Type B pancreatic cell (in vitro differentiated cells): ENCODE measurements around the gene SMAD7. TPM values are rescaled to one million over a fixed set of nuclear protein-coding genes. Genes with fewer than 3 reads are reported as not detected.
A peak's percentile ranks its signal among the peaks of the same experiment; 100 is the strongest.

Experiments used
- DNase-seq: peaks from one replicate; pipeline ENCODE4 v3.0.0; 2021; ENCODE audit warnings: mixed read lengths; ENCODE audit not compliant: unreplicated experiment; ENCODE audit errors: extremely low spot score
- H3K27ac Mint-ChIP-seq: 2 replicates; pipeline ENCODE4 v1.8.0; 2021; ENCODE audit warnings: mild to moderate bottlenecking, mixed read lengths
- H3K27me3 Mint-ChIP-seq: 2 replicates; pipeline ENCODE4 v1.8.0; 2021; ENCODE audit warnings: mixed read lengths
- H3K36me3 Mint-ChIP-seq: 2 replicates; pipeline ENCODE4 v1.8.0; 2021; ENCODE audit warnings: mixed read lengths
- H3K4me1 Mint-ChIP-seq: one replicate; pipeline ENCODE4 v1.8.0; 2021; ENCODE audit warnings: mixed read lengths; ENCODE audit not compliant: unreplicated experiment
- H3K4me3 Mint-ChIP-seq: 2 replicates; pipeline ENCODE4 v1.8.0; 2021; ENCODE audit warnings: mild to moderate bottlenecking, mixed read lengths
- H3K9me3 Mint-ChIP-seq: 2 replicates; pipeline ENCODE4 v1.8.0; 2021; ENCODE audit warnings: mixed read lengths
- CTCF ChIP-seq: fragments of 200-600 bp; sonication (generic); conservative IDR thresholded peaks from 2 replicates; pipeline ENCODE4 v1.5.0; 2021; ENCODE audit warnings: antibody characterized with exemption, mild to moderate bottlenecking
- total RNA-seq: library from RNA; stranded (reverse); gene quantifications from 2 replicates; pipeline ENCODE4 v1.2.1, GENCODE V29; 2021; ENCODE audit warnings: low replicate concordance

Gene SMAD7
- total RNA-seq, 1 donor from 2014 or later: 17.8 TPM

- Mint-ChIP-seq H3K4me3 (no peak overlapping the region), H3K4me1 (peaks cover 82% of the 10 kb centered on the region), H3K27me3 (no peaks in the 10 kb centered on the region), H3K27ac (no peak overlapping the region), H3K9me3 (no peaks in the 10 kb centered on the region), H3K36me3 (peaks cover 21% of the 10 kb centered on the region)
- DNase-seq: no peak
- no peak for TF ChIP-seq CTCF
Measured at GRCh38 chr18:48934415-48934722, 16.4 kb downstream of the SMAD7 start.

- no peaks in the 10 kb centered on the region for H3K27me3 Mint-ChIP-seq
- H3K9me3 Mint-ChIP-seq: no peaks in the 10 kb centered on the region
- H3K4me1 Mint-ChIP-seq: peaks cover 85% of the 10 kb centered on the region
- no peak overlapping the region for H3K27ac Mint-ChIP-seq
- no peak for TF ChIP-seq CTCF
- no peak for DNase-seq
- no peak overlapping the region for H3K4me3 Mint-ChIP-seq
- H3K36me3 Mint-ChIP-seq: peaks cover 21% of the 10 kb centered on the region
Measured at GRCh38 chr18:48933578-48934414, 17.0 kb downstream of the SMAD7 start.

GRCh38 chr18:48932822-48933510, 17.8 kb downstream of the SMAD7 start:
- H3K4me1 Mint-ChIP-seq: peaks cover 85% of the 10 kb centered on the region
- no peak for TF ChIP-seq CTCF
- peak overlapping the region; percentile 70 for H3K27ac Mint-ChIP-seq
- H3K4me3 Mint-ChIP-seq: peak overlapping the region; percentile 76
- peaks cover 21% of the 10 kb centered on the region for H3K36me3 Mint-ChIP-seq
- no peak for DNase-seq
- H3K27me3 Mint-ChIP-seq: no peaks in the 10 kb centered on the region
- no peaks in the 10 kb centered on the region for H3K9me3 Mint-ChIP-seq

- H3K4me1 Mint-ChIP-seq: peaks cover 80% of the 10 kb centered on the region
- H3K27me3 Mint-ChIP-seq: no peaks in the 10 kb centered on the region
- H3K9me3 Mint-ChIP-seq: no peaks in the 10 kb centered on the region
- peak overlapping the region; percentile 76 for H3K4me3 Mint-ChIP-seq
- H3K36me3 Mint-ChIP-seq: peaks cover 21% of the 10 kb centered on the region
- no peak for DNase-seq
- TF ChIP-seq CTCF: no peak
- peak overlapping the region; percentile 70 for H3K27ac Mint-ChIP-seq
Measured at GRCh38 chr18:48932462-48932818, 18.3 kb downstream of the SMAD7 start.

- no peak for DNase-seq
- TF ChIP-seq CTCF: no peak
- peaks cover 82% of the 10 kb centered on the region for H3K4me1 Mint-ChIP-seq
- H3K4me3 Mint-ChIP-seq: peak overlapping the region; percentile 76
- peaks cover 23% of the 10 kb centered on the region for H3K36me3 Mint-ChIP-seq
- peak overlapping the region; percentile 92 for H3K27ac Mint-ChIP-seq
- no peaks in the 10 kb centered on the region for H3K9me3 Mint-ChIP-seq
- H3K27me3 Mint-ChIP-seq: no peaks in the 10 kb centered on the region
Measured at GRCh38 chr18:48931680-48932461, 18.9 kb downstream of the SMAD7 start.
